Embryonic facial prominence (tissue), 1 donor: ENCODE measurements around the gene ACACB.
"Not testable (repeated sequence)": the region's sequence is repeated elsewhere in the genome, so short reads cannot be mapped to it uniquely, and the experiment has no call there.

Experiments
- DNase-seq: peaks from one replicate; pipeline ENCODE4 v3.0.0-alpha.2; 2016; ENCODE audit errors: extremely low spot score

Gene ACACB

DNA sequence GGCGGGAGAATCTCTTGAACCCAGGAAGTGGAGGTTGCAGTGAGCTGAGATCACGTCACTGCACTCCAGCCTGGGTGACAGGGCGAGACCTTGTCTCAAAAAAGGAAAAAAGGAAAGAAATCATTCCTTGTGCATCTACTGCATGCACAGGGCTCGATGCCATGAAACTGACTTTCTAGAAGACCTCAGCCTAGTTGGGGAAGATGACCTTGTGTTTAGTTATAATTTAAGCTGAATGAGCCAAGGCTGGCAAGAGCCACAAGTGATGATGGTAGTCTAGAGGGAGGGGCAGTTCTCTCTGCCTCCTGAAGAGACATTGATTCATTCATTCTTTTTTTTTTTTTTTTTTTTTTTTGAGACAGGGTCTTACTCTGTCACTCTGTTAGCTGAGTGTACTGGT is 24.2 kb downstream of the ACACB start:
- DNase-seq: no peak

DNA sequence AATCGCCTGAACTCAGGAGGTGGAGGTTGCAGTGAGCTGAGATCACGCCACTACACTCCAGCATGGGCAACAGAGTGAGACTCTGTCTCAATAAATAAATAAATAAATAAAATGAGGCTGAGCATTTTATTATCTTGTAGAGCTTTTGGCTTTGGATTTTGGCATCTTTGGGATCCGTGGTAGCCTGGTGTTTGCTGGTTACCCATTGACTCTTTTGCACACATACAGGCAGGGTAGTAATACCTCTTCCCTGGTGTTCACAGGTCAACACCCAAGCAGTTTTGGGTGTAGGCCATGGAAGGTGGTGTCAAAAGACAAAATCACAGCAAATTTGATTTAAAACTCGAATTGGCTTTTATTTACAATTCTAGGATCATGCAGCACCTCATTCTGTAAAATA is 27.8 kb downstream of the ACACB start:
- no peak for DNase-seq

DNA sequence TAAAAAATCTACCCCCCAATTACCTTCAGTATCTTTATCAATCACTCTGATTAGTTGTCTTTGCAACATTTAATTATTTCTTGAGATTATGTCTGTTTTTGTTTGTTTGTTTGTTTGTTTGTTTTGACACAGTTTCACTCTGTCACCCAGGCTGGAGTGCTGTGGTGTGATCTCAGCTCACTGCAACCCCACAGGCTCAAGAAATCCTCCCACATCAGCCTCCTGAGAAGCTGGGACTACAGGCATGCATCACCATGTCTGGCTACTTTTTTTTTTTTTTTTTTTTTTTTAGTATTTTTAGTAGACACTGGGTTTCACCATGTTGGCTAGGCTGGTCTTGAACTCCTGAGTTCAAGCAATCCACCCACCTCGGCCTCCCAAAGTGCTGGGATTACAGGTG is 30.7 kb downstream of the ACACB start:
- not testable (repeated sequence) for DNase-seq

DNA sequence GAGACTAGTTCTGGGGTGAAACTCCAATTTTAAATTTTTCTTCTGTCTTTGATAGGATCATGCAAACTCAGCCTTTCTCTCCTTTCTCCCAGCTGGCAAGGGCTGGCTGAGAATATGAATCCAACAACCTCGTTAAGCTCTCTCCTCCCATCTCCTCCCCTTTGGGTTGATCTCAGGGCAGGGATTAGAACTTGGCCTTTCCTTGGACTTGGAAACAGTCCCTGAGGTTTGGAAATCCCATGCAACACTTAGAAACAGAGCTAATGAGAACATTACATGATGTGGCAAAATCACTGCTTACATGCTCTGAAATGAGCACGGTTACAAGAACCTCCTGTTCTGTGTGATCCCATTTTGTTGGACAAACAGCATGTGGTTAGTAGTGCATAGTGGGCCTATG is 31.6 kb downstream of the ACACB start:
- no peak for DNase-seq

DNA sequence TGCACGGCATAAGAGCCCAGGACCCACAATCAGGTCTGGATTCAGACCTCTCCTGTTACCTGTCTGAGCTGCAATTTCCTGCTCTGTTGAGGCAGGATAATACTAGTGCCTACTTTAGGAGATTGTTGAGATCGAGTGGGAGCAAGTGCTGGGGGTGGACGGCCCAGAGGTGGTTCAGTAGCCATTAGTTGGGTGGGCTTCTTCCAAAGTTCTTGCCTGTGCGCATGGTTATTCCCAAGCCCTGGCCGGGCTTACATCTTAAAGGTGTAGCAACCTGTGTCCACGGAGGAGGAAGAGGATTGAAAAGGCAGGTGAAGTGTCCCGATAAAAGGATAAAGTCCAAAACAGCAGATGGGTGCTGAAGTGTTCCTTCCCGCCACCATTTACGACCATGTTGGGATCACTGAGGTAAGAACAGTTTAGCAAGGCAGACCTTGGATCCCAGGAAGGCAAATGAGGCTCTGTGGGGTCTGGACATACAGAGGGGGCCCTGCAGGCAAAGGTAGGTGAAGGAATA is 33.8 kb downstream of the ACACB start:
- DNase-seq: no peak

DNA sequence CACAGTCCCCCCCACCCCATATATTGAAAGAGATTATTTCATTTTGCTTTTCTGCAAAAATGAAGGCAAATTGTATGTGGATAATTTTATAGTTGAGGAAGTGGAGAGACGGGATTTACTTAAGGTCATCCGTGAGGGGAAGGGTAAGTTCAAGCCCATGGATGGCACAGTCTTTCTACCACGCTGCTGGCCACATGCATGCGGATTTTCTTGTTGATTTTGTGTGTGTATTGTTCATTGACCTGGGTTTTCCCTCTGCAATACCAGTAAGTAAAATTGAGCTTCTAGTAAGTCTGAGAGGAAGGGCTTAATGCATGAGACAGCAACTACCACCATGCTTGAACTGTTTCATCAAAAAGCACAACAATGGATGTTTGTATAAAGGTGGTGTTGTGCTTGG is 35.1 kb downstream of the ACACB start:
- DNase-seq: no peak

DNA sequence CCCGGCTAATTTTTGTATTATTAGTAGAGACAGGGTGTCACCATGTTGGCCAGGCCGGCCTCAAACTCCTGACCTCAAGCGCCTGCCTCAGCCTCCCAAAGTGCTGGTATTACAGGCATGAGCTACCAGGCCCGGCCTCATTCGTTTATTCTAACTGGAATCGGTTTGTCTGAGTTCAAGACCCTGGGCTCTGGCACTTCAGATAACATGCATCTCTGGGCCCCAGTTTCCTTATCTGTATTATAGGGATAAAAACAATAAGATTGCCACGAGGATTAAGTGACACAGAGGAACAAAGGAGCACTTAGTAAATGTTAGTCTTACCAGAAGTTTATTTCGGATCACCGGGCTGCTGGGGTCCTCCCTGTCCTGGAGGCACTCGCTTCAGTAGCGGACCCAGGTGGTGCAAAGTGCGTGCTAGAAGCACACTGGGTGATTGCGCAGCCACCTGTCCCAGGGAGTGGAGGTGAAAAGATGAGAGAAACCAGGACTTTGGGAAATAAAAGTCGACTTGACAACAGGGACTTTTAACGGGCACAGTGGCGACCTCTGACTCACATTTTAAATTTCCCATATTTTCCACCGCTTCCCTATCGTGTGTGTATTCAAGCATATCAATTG is 37.5 kb downstream of the ACACB start:
- DNase-seq: no peak

DNA sequence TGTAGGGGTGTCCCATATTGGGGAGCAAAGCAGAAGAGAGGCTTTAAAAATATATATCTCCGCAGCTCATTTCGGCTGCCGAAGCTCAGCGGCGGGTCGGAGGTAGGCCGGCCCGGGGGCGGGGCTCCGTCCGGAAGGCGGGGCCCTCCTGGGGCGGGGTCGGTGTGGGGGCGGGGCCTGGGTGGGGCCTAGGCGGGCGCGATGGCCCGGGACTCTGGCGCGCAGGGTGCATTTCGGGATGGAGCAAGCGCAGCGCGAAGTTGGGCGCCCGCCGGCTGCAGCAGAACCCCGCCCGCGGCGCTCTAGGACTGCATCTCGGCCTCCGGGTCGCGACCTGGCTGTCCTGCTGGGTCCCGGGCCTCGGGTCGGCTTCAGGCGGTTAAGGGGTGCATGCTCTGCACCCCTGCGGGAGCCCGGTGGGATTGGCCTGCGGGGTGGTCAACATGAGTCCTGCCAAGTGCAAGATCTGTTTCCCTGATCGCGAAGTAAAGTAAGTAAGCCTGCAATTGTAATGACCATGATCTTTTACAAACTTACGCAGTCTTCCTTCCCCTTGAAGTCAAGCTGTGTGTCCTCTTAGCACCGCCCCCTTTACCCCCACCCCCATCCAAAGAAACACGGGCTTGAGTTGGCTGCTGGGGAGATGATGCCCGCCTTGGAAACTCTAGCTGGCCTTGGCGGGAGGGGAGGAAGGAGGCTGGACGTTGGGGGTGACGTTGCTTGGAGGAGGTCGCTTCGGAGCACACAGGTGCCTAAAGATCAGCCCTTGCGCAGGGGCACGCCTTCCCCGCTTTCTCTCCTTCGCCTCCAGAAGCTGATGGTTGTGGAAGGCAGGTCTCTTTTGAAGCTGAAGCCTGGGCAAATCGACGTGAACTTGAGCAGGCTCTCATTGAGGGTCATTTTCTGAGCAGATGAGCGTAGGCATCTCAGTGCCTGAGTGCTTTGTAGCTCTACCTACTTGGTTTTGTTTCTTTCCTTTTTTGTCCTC is 38.4 kb downstream of the ACACB start:
- peak; percentile 8 for DNase-seq

DNA sequence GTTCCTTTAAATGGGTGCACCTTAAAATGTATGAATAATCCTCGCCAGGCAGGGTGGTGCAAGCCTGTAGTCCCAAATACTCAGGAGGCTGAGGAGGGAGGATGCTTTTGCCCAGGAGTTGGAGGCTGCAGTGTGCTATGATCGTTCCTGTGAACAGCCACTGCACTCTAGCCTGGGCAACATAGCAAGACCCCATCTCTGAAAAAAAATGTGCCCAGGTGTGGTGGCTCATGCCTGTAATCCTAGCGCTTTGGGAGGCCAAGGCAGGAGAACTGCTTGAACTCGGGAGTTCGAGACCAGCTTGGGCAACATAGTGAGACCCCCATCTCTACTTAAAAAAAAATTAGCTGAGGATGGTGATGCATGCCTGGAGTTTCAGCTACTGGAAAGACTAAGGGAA is 39.6 kb downstream of the ACACB start:
- no peak for DNase-seq

DNA sequence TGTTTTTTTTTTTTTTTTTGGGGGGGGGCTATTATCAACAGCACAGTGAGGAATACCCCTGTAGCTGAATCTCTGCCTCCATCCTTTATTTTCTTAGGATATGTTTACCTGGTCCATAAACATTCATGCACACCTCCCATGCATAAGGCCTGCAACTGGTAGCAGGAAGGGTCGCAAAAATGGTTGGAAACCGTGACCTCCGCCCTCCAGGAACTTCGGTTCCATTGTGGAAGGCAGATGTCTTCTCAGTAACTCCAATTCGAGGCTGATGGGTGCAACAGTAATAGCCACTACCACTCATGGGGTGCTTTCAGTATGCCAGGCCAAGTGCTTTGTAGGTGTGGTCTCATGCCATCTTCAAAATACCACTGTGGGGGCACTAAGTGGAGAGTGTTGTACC is 40.2 kb downstream of the ACACB start:
- DNase-seq: no peak

DNA sequence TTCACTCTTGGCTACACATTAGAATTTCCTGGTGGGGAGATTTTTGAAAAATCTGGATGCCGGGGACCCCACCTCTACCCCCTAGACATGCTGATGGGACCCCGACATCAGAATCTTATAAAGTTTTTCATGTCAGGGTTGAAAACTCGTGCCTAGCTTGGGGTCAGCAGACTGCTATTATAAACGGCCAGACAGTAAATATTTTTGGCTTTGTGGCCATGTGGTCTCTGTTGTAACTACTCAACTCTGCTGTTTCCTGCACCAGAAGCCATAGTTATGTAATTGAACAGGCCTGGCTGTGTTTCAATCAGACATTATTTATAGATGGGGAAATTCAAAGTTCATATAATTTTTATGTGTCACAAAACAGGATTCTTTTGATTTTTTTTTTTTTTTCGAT is 41.6 kb downstream of the ACACB start:
- no peak for DNase-seq

DNA sequence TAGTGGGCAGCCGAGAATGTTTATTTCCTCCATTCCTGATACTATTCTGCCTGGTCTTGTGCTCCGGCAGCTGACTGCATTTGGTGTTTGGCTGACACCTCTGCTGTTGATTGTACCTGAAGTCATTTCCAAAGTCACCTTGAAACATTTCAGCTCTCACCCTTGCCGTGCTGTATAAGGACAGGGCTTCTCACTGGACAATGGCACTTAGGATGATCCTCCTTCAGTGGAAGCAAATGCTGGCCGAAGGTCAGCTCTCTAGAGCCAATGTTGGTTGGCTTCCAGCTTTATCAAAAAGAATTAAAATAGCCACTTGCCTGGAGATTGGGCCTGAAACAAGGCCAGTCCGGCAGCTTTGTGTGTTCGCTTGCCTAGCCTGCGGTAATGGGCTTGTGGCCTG is 44.0 kb downstream of the ACACB start:
- DNase-seq: no peak

DNA sequence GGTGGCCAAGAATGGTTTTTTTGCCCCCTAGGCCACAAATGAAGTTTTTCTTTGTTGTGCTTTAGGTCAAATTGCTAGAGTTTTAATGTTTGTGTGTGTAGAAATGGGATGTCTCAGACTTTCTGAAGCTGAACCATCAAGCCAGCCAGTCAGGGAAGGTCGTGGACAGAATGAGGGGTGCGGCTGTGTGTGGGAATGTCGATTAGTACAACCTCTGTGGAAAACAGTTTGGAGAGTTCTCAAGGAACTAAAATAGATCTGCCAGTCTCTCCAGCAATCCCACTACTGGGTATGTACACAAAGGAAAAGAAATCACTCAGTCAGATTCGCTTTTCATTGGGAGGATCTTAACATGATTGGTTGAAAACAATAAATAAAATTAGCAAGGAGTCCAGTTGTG is 44.5 kb downstream of the ACACB start:
- no peak for DNase-seq

DNA sequence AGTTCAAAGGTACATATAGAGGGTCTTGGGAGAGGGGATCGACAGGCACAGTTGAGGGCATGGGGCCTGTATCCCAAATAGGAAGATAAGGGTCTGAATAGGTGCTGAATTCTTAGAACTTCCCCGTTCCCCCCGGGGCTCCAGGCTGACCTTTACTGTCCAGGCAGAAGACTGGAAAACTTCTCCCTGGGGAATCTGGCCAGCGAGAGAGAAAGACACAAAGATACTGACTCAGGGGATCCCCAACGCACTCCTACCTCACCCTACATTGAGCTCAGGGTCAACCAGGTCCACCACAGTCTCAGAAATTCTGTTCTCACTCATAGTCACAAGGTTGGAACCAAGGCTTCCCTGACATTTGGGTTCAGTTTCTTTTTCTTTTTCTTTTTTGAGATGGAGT is 46.2 kb downstream of the ACACB start:
- no peak for DNase-seq

DNA sequence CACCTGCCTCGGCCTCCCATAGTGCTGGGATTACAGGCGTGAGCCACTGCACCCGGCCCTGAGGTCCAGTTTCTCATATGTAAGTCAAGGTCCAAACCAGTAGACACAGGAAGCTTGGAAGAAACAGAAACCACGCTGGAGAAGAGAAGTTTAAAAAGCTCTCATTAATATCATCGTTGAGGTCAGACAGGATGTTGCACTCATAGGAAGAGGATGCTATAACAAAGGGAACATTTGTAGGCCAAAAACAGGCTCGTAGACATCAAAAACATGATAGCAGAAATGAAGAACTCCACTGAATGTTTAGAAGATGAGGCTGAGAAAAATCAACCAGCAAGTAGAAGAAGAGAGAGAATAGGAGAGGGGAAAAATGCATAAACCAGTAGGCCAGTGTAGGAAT is 46.8 kb downstream of the ACACB start:
- DNase-seq: no peak

DNA sequence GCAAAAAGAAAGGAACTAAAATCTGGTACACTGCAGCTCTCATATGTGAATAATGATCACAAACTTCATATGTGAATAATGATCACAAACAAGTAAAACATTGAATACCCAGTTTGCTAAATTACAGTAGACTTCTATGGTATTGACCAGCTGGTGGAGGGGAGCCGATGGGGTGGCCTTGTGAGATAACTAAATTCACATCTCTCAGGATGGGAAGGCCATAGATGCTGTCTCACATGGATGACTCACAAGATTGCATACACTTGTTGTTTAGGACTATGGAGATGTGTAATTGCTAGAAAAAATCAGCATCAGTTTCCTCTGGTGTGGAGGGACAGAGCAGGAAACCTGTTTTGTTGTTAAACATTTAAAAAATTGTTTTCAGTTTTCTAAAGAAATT is 49.2 kb downstream of the ACACB start:
- no peak for DNase-seq

DNA sequence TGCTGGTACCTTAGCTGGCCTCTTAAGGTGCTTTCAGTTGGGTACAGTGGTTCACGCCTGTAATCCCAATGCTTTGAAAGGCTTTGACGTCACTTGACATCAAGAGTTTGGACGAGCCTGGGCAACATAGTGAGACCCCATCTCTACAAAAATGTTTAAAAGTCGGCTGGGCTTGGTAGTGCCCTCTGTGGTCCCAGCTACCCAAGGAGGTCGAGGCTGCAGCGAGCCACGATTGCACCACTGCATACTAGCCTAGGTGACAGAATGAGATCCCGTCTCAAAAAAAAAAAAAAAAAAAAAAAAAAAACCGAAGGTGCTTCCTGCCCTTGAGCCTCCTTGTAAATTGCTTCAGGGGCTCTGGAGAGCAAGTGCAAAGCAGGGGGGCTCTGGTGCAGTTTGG is 50.0 kb downstream of the ACACB start:
- DNase-seq: no peak

DNA sequence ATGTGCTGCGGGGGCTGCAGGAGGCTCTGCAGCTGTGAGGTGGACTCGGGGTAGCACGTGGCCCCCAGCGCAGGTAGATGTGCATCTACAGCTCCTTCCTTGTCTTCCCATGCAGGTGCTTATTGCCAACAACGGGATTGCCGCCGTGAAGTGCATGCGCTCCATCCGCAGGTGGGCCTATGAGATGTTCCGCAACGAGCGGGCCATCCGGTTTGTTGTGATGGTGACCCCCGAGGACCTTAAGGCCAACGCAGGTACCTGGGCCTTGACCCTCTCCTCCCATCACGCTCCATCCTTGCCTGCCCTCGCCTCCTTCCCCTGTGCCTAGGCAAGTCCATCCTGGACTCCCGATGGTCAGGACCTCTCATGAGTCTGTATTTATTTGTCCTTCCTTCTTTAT is 51.4 kb downstream of the ACACB start:
- no peak for DNase-seq

DNA sequence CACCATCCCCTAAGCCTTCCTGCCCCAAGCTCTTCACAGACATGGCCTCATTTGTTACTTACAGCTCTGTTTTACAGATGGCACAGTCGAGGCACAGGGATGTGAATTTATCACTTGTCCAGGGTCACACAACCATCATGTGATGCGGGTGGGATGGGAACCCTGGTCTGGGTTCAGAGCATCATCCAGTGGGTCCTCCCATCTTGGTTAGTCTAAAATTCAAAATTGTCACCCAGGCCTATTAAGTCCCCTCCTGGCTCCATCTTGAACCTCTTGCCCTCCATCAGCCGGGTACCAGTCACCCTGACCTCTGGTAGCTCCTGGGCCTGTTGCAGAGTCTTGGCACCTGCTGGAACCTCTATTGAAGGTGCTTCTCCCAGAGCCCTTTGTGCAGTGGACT is 52.9 kb downstream of the ACACB start:
- DNase-seq: no peak

DNA sequence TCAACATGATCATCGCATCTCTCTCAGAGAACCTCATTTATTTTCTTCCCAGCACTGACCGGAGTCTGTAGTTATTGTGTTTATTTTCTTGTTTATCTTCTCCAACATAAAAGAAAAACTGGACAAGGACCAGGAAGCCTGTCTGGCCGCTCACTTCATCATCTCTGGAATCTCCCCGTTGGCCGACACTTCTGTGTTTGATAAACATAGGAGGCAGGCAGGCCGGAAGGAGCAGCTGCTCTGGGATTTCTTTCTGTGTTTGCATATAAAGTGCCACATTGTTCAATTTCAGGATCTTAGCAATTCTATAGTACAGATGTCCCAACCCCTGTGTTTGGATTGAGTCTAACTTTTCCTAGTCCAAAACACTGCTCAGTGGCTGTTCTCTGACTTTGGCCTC is 53.3 kb downstream of the ACACB start:
- no peak for DNase-seq

DNA sequence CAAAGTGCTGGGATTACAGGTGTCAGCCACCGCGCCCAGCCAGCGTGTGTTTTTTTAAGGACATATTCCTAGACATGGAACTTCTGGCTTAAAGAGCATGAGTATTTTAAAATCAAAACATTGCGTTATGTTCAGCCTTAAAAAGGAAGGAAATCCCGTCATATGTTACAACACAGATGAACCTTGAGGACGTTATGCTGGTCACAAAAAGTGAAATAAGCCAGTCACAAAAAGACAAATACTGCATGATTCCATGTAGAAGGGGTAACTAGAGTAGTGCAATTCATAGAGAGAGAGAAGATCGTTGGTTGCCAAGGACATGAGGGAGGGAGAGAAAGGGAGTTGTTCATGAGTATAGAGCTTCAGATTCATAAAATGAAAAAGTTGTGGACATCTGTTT is 53.9 kb downstream of the ACACB start:
- no peak for DNase-seq

DNA sequence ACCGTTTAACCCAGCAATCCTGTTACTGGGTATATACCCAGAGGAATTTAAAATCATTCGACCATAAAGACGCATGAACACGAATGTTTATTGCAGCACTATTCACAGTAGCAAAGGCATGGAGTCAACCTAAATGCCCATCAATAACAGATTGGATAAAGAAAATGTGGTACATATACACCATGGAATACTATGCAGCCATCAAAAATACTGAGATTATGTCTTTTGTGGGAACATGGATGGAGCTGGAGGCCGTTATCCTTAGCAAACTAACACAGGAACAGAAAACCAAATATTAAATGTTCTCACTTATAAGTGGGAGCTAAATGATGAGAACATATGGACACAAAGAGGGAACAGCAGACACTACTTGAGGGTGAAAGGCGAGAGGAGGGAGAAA is 56.4 kb downstream of the ACACB start:
- not testable (repeated sequence) for DNase-seq
